ENCODE measurements around the gene PRDM16.
A peak's percentile ranks its signal among the peaks of the same experiment; 100 is the strongest.

The PRDM16 gene

DNA sequence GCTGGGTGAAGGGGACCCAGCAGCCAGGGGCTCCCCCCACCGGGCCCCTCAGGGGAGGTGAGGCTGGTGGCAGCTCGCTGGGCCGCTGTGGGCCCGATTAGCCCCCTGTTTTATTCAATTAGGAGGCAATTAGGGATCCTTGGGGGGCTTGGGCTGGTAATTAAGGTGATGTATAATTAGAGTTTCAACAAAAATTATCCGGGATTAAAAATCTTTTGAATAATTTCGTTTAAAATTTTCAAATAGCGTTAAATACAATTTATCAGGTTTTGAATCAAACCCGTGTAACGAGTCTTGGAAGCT lies 4.1 kb downstream of the PRDM16 start:
- POLR2A ChIA-PET: no interaction called here
- Histone ChIP-seq H3K36me3 (ENCODE audit: control insufficient read depth in 2 of 2, insufficient read depth in 1 of 2, low read length in 2 of 2) (no peaks in the 10 kb centered on the region), H3K27ac (ENCODE audit: extremely low read depth, low read depth, low read length) (no peak overlapping the region), H3K4me1 (ENCODE audit: control insufficient read depth, insufficient read depth, low read length) (no peaks in the 10 kb centered on the region; the same call in 1 of the 2 replicates), H3K9me3 (ENCODE audit: control insufficient read depth, insufficient read depth, low read depth, low read length) (no peaks in the 10 kb centered on the region), H3K4me3 (ENCODE audit: low read depth, low read length) (no peak overlapping the region)
- CTCF ChIA-PET: interaction anchor here (0.7 kb wide), 1 partner anchor 228 kb away, joined by 3 read pairs; no protein-coding TSS in a partner anchor
- TF ChIP-seq, protein P1, sequence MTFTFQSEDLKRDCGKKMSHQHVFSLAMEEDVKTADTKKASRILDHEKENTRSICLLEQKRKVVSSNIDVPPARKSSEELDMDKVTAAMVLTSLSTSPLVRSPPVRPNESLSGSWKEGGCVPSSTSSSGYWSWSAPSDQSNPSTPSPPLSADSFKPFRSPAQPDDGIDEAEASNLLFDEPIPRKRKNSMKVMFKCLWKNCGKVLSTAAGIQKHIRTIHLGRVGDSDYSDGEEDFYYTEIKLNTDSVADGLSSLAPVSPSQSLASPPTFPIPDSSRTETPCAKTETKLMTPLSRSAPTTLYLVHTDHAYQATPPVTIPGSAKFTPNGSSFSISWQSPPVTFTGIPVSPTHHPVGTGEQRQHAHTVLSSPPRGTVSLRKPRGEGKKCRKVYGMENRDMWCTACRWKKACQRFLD (tag by site-specific recombination; IDR thresholded peaks at IDR 0.05): no peak
- TF ChIP-seq ZNF585B (tag by site-specific recombination; IDR thresholded peaks at IDR 0.05) (no peak), ZBTB8A (tag by site-specific recombination; IDR thresholded peaks at IDR 0.05) (no peak), ZNF561 (tag by site-specific recombination; IDR thresholded peaks at IDR 0.05; ENCODE audit: borderline replicate concordance) (no peak), ZNF423 (tag by site-specific recombination; IDR thresholded peaks at IDR 0.05) (no peak), ZNF311 (tag by site-specific recombination; IDR thresholded peaks at IDR 0.05; ENCODE audit: borderline replicate concordance) (no peak)
- TF ChIP-seq, protein P2, sequence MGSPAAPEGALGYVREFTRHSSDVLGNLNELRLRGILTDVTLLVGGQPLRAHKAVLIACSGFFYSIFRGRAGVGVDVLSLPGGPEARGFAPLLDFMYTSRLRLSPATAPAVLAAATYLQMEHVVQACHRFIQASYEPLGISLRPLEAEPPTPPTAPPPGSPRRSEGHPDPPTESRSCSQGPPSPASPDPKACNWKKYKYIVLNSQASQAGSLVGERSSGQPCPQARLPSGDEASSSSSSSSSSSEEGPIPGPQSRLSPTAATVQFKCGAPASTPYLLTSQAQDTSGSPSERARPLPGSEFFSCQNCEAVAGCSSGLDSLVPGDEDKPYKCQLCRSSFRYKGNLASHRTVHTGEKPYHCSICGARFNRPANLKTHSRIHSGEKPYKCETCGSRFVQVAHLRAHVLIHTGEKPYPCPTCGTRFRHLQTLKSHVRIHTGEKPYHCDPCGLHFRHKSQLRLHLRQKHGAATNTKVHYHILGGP (tag by site-specific recombination; IDR thresholded peaks at IDR 0.05): no peak

DNA sequence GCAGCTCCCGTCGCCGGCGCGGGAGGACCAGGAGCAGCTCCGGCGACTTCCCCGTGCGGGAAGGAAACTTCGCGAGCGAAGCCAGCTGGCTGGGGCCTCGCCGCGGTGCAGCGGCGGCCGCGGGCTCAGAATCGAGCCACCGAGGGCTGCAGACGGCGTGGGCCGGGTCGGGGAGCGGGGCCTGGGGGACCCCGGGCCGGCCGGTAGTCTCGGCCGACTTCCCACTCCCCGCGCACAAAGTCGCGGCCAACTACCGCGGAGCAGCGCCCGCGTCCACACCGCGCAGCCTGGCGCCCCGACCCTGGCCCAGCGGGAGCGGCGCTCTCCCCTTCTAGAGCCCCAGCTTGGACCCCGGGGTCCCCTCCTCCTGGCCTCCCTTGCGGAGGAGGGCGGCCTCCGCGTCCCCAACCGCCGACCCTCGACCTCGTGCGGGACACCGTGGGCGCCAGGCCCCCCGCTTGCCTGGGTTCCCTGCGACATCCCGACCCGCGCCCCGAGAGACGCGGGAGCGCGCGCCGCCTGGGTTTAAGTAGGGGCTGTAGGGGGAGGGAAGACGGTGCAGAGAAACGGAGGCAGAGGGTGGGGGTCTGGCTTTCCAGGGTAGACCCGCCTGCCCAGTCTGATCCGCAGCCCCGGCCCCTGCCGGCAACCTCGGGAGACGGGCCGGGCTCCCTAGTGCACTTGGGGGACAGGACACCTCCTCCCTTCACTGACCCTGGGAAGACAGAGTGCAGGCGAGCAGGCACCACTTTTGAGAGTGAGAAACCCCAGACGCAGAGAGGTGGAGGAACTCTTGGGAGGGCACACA lies 4.7 kb downstream of the PRDM16 start:
- Histone ChIP-seq H3K9me3 (ENCODE audit: control insufficient read depth, insufficient read depth, low read depth, low read length) (no peaks in the 10 kb centered on the region), H3K4me3 (ENCODE audit: low read depth, low read length) (no peak overlapping the region), H3K27ac (ENCODE audit: extremely low read depth, low read depth, low read length) (no peak overlapping the region), H3K4me1 (ENCODE audit: control insufficient read depth, insufficient read depth, low read length) (no peaks in the 10 kb centered on the region; the same call in 1 of the 2 replicates), H3K36me3 (ENCODE audit: control insufficient read depth in 2 of 2, insufficient read depth in 1 of 2, low read length in 2 of 2) (no peaks in the 10 kb centered on the region)
- TF ChIP-seq ZNF768 (tag by site-specific recombination; IDR thresholded peaks at IDR 0.05) (peak; percentile 25; the same call in 1 of the 2 replicates), ZFP37 (tag by site-specific recombination; IDR thresholded peaks at IDR 0.05) (no peak), TCF7L2 (IDR thresholded peaks at IDR 0.05; ENCODE audit: borderline replicate concordance, low read depth, low read length) (no peak), ZNF354C (tag by site-specific recombination; IDR thresholded peaks at IDR 0.05; ENCODE audit: borderline replicate concordance, low read depth) (no peak), PRDM1 (tag by site-specific recombination; IDR thresholded peaks at IDR 0.05) (no peak)
- POLR2A ChIA-PET: no interaction called here
- CTCF ChIA-PET: interaction anchor here (0.7 kb wide), 1 partner anchor 228 kb away, joined by 3 read pairs; no protein-coding TSS in a partner anchor

DNA sequence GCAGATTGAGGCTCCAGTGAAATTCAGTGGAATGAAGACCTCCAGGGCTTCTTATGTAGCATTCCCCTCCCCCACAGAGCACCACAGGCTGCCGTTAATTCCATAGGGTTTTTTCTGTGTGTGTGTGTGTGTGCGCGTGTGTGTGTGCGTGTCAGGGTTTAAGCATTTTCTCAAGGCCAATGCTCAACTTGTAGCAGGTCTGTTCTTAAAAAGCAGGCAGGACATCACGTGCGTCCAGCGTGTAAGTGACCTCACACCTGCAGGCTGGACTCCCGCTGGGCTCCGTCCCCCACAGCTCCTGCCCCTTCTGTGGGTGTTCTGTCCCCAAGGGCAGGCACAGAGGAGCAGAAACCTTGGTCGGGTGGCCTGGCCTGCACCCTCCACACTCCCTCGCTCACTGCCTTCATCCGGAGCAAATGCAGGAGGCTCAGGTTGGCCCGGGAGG lies 5.3 kb downstream of the PRDM16 start:
- TF ChIP-seq BCL11A (tag by site-specific recombination; IDR thresholded peaks at IDR 0.05; ENCODE audit: low read depth) (0 out of 2 replicates have a peak, but pooled peaks have one; percentile 35), ZEB2 (tag by site-specific recombination; IDR thresholded peaks at IDR 0.05) (0 out of 2 replicates have a peak, but pooled peaks have one; percentile 19), GLIS1 (tag by site-specific recombination; IDR thresholded peaks at IDR 0.05) (peak; percentile 30; the same call in 1 of the 2 replicates), ZIC2 (tag by site-specific recombination; IDR thresholded peaks at IDR 0.05) (peak; percentile 63), KLF8 (tag by site-specific recombination; IDR thresholded peaks at IDR 0.05) (0 out of 2 replicates have a peak, but pooled peaks have one; percentile 23), BCL11B (tag by site-specific recombination; IDR thresholded peaks at IDR 0.05; ENCODE audit: low read depth) (no peak), ZNF223 (tag by site-specific recombination; IDR thresholded peaks at IDR 0.05) (peak; percentile 34; the same call in 1 of the 2 replicates)
- TF ChIP-seq, protein P3, sequence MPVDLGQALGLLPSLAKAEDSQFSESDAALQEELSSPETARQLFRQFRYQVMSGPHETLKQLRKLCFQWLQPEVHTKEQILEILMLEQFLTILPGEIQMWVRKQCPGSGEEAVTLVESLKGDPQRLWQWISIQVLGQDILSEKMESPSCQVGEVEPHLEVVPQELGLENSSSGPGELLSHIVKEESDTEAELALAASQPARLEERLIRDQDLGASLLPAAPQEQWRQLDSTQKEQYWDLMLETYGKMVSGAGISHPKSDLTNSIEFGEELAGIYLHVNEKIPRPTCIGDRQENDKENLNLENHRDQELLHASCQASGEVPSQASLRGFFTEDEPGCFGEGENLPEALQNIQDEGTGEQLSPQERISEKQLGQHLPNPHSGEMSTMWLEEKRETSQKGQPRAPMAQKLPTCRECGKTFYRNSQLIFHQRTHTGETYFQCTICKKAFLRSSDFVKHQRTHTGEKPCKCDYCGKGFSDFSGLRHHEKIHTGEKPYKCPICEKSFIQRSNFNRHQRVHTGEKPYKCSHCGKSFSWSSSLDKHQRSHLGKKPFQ (tag by site-specific recombination; IDR thresholded peaks at IDR 0.05): no peak
- TF ChIP-seq, protein P4, sequence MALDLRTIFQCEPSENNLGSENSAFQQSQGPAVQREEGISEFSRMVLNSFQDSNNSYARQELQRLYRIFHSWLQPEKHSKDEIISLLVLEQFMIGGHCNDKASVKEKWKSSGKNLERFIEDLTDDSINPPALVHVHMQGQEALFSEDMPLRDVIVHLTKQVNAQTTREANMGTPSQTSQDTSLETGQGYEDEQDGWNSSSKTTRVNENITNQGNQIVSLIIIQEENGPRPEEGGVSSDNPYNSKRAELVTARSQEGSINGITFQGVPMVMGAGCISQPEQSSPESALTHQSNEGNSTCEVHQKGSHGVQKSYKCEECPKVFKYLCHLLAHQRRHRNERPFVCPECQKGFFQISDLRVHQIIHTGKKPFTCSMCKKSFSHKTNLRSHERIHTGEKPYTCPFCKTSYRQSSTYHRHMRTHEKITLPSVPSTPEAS (tag by site-specific recombination; IDR thresholded peaks at IDR 0.05): peak; percentile 86
- Histone ChIP-seq H3K4me1 (ENCODE audit: control insufficient read depth, insufficient read depth, low read length) (no peaks in the 10 kb centered on the region; the same call in 1 of the 2 replicates), H3K4me3 (ENCODE audit: low read depth, low read length) (no peak overlapping the region), H3K27ac (ENCODE audit: extremely low read depth, low read depth, low read length) (no peak overlapping the region), H3K36me3 (ENCODE audit: control insufficient read depth in 2 of 2, insufficient read depth in 1 of 2, low read length in 2 of 2) (no peaks in the 10 kb centered on the region), H3K9me3 (ENCODE audit: control insufficient read depth, insufficient read depth, low read depth, low read length) (no peaks in the 10 kb centered on the region)
- POLR2A ChIA-PET: no interaction called here
- CTCF ChIA-PET: no interaction called here
